ENCODE results near the gene DPYSL5.

DNA sequence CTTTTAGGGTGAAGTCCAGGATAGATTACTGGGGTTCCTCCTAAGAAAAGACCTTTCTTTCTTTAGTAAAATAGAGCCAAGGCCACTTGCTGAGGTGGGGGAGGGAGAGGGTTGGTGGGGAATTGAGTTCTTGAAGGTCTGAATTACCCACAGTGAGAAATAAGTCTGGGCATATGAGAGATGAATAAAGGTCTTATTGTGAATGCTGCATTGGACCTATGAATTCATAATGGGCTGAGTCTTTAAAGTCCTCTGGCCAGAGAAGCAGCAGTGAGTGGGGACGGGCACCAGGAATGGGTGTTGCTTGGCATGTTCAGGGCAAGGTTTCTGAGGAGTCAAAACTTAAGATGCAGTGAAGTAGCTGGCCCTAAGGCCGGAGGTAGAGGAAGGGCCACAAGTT lies 133.0 kb downstream of the DPYSL5 start:
- no peak for TF ChIP-seq POLR2A (IDR thresholded peaks at IDR 0.05; ENCODE audit: low read depth, low read length)
- TF ChIP-seq SPI1 (IDR thresholded peaks at IDR 0.05; ENCODE audit: low read depth, low read length) = no peak
- TF ChIP-seq TAF1 (IDR thresholded peaks at IDR 0.05; ENCODE audit: low read depth, low read length) = no peak
- no peak for TF ChIP-seq POLR2AphosphoS5 (IDR thresholded peaks at IDR 0.05; ENCODE audit: low read depth, low read length)
- TF ChIP-seq PAX5 (IDR thresholded peaks at IDR 0.05; ENCODE audit: insufficient read depth, low read length, severe bottlenecking) = no peak
- no peak for TF ChIP-seq POU2F2 (IDR thresholded peaks at IDR 0.05; ENCODE audit: low read depth, low read length)
